HG02798 (cell line): ENCODE measurements around the gene ADAMTS17.

ENCODE experiments used
- ATAC-seq: cut with Tn5 transposase; IDR thresholded peaks from one replicate; pipeline ENCODE4 v1.9.1; 2021; ENCODE audit warnings: mild to moderate bottlenecking; ENCODE audit not compliant: unreplicated experiment, poor library complexity

Gene ADAMTS17

DNA sequence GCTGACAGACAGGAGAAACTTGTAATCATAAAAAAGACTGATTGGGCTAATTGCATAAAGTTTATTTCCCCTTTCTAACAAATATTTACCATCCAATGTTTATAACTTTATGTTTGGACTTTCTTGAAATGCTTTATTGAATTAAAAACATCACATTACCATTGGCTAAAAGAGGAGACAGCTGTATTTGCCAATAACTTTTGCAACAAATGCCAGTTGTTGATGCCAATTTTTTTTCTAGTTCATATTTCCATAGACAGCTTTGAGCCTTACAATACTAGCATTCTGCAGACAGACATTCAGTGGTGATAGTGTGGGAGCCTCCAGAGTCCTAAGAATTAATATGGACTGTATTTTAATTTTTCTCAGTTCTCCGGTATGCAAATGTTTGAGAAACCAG is 198.4 kb downstream of the ADAMTS17 start:
- no peak for ATAC-seq

DNA sequence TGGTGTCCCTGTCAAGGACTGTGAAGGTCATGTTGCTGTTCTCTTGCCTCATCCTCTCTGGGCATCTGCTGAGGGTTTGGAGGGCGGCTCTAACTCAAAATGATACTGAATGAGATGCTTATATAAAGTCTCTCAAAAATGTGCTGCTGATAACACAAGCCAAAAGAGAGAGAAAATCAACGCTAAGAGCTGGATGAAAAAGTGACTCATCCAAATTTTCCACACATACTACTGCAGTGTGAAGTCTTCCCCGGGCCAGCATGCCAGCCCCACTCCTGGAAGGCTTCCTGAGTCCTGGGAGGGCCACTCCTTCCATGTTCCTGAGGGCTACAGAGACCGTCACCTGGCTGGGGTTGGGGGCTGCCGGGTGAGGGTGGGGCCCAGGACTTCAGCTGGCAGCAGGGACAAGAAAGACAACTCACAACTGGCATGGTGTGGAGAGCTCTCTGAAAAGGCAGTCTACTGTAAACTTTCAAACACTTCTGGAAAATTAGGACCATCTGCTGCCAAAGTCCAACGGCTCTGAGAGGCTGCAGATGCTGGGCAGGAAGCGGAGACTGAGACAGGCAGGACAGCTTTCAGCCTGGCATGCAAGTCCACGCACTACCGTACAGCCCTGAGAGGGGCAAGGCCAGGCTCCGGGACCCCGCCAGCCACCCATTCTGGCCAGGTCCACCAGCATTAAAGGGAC is 200.3 kb downstream of the ADAMTS17 start:
- ATAC-seq, result no peak

DNA sequence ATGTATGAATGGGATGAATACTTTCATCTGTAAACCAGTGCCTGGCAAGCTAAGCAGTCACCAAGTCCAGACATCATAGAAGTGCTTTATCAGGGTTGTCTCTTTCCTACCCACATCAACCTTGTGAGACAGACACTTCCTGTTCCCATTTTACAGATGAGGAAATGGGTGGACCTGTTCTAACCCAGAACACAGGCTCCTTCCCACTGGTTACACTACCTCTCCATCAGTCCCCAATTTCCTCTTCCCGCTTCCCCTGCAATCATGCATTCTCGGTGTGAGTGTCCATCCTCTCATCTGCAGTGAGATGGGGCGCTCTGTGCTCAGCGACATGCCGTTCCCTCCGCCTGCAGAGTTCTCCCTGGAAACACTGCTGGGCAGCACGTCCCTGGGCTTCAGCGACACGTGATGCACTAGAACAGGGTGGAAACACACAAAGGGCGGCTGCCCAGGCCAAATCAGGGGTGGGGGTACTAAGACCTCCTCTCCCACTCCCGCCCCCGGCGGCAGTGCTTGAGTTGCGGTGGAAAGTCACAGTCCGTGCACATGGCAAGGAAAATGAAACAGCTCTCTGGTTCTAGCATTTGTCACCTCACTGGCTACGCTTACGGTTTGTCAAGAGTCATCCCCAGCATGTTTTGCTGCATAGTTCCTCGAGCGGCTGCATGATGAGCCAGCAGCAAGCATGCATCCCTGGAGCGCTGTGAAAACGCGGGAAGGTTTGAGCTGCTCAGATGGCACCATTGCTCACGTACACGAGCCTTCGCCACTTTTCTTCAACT is 201.1 kb downstream of the ADAMTS17 start:
- no peak for ATAC-seq

DNA sequence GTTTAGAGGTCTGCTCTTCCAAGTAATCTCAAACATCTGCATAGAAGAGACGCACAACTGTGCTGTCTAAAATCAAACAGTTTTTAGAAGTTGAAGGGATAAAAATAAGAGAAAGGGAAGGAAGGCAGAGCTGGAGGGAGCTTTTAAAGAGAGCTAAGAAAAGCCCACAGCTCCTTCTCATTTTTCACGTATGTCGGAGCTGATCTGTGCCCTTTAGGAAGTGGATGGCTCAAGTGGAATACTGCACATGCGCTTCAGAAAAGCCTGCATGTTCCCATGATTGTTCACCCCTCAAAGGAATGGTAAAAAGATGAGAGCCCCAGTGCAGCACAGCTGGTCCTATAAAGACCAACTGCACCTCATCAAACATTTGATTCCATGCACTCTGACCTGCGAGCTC is 207.2 kb downstream of the ADAMTS17 start:
- ATAC-seq, result no peak

DNA sequence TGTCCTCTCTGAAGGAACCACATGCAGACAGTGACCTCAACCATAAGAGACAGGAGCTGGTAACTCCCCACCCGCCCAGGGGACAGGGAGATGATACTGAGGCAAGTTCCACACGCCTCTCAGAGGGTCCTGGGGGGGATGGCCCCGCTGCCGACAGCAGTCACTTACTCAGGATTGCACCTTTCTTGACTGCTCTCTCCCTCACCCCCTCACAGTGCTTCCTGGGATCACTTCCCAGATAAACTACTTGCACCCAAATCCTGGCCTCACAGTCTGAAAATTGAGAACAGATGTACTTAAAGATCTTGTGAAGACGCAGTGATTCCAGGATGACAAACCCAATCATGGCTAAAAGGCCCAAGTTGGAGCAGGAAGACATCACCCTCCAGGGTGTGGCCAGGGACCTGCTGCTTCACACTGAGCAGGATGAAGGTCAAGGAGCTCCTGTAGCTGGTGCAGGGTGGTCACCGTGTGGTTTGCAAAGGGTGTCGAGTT is 207.6 kb downstream of the ADAMTS17 start:
- ATAC-seq, result no peak

DNA sequence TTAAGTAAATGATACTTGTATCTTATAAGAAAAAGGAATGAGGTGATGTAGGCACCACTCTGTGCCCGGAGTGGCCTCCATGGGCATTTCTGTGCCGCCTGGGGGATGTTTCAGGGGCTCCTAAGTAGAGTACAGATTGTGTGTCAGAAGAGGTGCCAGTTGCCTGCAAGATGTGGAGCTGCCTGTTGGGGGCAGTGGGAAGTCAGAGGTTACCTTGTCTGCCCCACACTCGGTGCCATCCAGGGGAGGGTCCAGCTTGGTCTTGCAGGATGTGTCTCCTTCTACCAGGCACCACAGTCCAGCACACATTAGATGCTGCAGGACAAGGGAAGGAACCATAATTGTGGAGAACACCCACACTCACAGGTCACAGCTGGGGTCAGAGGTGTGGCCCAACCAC is 208.8 kb downstream of the ADAMTS17 start:
- no peak for ATAC-seq

DNA sequence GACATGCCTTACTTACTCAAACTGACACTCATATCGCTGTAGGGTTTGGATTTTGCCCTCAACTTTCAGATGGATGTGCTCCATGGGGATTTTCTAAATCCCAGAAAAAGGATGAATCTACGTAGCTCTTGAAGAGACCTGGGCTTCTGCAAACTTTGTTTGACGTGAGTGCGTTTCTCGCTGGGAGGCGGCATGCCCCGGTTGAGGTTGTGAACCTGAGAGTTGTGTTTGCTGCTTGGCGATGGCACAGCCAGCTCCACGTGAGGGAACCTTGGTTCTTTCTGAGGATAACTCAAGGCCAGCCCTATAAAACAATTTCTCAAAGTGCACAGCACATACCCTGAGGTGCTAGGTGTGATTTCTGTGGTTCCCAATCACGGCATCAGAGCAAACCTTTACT is 209.5 kb downstream of the ADAMTS17 start:
- ATAC-seq, result no peak

DNA sequence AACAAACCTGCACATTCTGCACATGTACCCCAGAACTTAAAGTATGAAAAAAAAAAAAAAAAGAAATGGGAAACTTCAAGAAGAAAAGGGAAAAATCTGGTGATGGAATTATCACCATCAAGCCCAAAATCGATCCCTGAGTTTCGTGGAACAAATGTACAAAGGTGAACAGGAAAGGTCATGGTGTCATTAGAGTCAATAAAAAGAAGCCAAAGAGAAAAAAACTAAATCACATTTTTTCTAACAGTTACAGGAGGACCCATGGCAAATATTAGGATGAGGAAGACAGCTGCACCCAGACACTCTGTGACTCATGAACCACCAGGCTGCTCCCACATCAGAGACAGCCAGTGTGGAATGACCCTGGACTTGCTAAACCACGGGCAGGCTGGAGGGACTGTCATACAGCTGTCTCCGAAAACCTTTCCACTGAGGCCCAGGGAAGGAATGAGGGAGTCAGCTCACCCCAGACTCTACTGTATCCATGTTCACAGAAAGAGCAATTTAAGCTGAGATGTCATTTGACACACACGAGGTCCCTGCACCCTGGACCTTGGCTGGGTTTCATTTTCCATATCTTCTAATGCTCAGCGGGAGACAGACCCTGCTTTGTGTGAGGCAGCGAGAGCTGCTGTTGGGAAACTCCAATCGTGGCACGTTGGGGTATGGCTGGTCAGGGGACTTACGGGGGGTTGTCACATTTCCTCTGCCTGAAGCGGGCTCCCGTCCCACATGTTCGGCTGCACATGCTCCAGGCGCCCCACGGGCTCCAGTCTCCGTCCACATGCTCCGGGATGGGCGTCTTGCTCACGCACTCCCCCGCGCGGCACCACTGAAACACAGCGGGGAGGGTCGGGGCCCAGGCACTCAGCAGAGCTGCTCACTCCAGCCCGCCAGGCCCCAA is 210.2 kb downstream of the ADAMTS17 start:
- ATAC-seq, result no peak

DNA sequence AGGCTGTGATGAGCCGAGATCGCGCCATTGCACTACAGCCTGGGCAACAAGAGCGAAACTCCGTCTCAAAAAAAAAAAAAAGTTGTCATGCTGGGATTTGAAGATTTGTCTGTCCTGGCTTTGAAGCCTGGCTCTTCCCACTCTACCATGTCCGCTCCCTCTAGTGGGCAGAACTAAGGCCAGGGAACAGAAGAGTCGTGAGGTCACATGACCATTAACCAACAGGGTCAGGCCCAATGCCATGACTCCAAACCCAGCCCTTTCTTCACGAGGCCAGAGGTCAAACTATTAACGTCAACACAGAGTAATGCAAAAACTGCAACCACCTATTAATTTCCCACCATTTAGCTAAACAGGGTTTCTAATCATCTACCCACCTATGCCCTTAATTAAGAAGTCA is 212.1 kb downstream of the ADAMTS17 start:
- no peak for ATAC-seq

DNA sequence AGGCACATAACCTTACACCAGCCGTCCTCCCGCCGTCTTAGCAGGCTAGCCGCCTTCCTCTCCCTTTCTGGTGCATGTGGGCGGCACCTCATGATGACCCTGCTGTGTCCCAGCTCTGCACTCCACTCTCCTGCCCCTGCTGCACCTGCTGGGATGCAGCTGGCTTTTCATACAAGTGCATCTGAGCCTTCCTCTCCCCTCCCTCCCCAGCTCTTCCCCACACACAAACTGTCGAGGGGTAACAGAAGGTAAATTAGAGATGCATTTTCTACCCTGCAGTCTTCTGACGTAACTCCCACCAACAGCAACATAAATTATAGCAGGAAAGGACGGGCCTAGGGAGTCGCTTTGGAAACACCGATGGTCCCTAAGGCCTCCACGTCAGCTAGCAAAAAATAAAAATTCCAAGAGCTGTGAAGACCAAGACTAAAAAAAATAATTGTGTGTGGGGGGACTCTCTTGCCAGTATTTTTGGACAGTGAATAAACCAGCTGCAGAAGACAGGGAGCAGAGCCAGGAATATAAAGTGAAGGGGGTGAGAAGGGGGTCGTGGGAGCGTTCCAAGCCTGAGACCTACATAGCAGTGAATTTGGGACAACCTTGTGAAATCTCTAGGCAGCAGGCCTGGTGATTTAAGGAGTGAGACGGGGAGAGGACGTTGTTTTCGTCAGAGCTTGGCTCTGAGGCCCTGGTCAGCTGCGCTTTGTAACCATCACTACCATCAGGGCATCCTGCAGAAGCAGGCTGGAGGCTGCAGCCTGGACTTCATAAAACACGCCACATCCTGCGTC is 216.2 kb downstream of the ADAMTS17 start:
- ATAC-seq, result no peak

DNA sequence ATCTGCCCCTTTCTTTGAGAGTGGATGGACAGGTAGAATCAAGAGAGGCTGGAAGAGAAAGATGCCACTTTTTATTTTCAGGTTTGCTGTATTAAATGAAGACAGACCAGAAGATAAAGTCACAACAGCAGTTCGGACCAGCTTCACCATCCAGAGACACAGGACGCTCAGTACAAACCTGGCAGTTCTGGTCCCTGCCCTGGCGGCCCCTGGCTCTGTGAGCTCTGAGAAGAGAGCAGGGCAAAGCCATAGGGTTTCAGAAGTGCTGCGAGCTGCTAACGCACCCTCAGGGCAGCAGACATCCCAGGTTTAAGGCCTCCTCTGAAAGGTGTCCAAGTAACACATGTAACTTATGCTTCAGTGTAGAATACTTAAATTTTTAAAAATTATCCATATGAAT is 216.8 kb downstream of the ADAMTS17 start:
- no peak for ATAC-seq

DNA sequence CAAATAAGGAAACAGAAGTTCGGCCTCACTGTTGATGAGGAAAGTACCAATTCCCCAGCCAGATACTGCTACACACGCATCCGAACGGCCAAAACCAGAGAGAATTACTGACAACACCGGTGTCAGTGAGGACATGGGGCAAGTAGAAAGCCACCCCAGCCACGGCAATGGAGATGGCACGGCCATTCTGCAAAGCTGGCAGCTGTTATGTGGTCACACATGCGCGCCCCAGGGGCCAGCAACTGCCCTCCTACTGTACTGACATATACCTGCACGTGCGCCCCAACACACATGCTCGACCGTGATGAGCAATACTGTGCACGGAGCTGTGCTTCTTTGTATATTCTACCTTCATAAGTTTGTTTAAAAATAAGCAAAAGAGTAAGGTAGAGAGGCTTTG is 217.4 kb downstream of the ADAMTS17 start:
- ATAC-seq, result no peak

DNA sequence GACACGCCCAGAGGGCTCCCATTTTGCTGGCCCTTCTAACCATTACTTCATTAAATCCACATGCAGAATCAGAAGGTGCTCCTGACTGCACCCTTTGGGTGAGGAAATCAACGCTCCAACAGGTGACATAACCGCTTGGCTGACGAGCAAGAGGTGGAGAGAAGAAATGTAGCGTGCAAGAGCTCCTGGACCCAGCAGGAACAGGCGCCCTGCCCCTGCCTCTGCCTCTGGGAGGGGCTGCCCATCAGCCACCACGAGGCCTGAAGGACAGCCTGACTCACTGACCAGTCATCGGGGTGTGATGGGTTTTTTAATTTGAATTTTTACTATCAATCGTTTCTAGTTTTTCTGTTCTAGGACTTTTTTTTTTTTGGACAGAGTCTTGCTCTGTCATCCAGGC is 218.2 kb downstream of the ADAMTS17 start:
- ATAC-seq, result no peak

DNA sequence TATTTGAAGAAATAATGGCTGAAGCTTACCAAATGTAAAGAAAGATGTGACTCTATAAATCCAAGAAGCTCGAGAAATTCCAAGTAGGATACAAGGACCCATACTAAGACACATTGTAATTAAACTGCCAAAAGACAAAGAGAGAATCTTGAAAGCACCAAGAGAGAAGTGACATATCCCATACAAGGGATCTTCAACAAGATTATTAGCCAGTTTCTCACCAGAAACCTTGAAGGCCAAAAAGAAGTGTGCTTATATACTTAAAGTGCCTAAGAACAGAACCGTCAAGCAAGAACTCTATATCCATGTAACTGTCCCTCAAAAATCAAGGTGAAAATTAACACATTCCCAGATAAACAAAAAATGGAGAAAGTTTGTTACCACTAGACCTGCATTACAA is 220.5 kb downstream of the ADAMTS17 start:
- ATAC-seq, result no peak

DNA sequence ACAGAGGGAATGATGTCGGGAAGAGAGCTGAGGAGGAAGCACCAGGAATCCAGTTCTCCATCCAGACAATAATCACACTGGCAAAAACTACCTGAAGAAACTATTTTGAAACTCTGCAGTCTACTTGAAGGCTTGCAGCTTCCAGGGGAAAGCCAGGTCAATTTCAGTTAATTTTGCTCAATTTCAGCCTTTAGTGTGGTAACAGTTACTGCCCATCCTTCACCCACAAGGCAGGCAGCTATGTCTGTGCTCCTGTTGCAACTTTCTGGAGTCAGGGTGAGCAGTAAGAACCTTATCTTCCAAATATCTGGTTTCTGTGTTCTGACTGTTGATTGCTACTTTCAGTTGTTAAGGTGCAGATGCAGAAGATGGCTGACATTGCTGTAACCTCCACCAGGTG is 221.7 kb downstream of the ADAMTS17 start:
- no peak for ATAC-seq

DNA sequence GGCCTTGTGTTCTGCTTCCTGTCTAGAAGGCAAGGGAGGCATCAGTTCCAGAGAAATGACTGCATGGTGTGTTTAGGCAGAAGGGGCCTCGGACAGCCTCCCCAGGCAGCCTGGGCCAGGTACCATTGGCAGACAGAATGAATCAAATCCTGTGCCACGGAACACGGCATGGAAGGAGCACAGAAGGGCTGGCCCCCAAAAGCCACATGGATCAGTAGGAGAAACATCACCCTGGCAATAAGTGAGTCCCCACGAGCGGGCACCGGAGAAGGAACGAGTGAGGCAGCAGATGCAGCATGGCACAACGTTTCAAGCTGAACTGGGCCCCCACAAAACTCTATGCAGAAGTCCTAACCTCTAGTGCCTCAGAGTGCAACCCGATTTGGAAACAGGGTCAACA is 223.2 kb downstream of the ADAMTS17 start:
- ATAC-seq, result no peak

DNA sequence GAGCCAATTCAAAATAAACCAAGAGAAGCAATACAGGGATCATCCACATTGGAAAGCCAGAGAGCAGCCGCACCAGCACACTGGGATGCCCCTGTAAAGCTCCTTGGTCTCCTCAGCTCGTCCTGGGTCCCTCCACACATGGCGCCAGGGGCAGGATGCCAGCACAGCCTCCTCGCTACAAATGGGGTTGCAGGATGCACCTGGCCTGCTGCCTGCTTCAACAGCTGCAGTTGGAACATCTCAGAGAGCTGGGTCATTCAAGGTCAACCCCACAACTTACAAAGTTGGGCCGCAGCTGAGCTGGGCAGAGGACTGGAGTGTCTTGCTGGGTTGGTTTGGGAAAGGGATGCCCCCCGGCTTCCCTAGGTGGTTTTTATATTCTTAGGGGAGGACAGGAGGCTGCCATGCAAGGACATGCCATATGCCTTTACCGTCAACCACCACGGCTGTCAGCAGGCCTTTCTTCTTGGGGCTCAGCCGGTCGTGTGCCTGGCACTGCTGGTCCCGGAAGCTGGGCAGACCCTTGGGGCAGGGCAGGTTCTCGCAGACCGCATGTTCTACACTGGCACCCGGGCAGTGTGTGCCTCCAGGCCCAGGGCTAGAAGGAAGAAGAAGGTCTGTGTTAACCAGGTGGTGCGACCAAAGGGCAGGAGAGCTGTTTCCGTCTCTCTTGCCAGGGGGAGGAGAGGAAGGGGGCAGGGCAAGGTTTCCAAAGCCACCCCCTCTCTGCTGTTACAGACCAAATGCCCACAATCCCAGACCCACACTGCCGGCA is 225.2 kb downstream of the ADAMTS17 start:
- no peak for ATAC-seq

DNA sequence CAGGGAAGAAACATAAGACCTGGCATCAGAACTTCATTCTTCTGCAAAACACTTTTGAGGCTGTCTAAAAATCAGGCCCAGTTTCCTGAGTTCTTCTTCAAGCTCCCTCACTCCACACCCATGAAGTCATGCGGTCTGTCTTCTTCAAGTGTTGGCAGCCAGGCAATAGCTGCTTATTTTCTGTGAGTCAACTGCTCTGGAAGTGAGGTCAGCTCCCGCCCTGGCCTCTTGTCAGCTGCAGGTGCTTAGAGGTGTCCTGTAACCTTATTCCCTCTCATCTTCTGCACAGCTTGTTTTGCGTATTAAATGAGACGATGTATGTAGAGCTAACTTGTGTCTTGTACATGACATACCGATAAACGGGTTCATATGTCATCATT is 226.1 kb downstream of the ADAMTS17 start:
- ATAC-seq, result no peak

DNA sequence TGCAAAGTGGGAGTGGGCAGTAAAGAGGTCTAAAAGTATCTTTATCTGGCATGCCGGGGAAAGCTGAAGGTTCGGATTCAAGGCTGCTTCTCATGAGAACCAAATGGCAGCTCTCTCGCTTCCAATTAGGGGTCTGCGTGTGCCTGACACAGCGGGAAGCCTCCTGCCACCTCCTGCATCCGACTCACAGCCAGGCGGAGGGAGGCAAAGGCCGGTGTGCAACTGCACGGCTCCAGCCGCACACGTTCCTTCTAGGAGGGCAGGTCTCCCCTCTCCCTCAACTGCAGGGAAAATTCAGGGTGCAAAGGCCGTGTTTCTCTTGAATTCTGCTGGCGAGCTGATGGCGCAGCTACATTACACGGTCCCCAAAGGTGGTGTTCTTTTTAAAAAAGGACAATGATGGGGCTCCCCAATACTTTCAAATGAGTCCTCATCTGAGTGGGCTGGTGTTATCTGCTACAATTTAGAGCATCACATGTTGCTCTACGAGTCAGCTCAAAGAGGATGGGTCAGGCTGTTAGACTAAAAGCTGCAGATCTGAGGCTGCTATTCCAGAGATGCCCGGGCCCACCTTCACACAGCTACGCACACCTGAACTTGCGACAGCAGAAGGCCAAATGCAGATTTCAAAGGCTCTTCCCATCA is 226.6 kb downstream of the ADAMTS17 start:
- ATAC-seq, result no peak
